PC-3 (cell line): Measurements from ENCODE around the gene HLA-DQA1. TPM values are rescaled to one million over a fixed set of nuclear protein-coding genes. Genes with fewer than 3 reads are reported as not detected.

Source experiments
- ATAC-seq: fragments of 200-7000 bp; cut with Tn5 transposase; 2 replicates; pipeline ENCODE4 v1.9.1; 2020; ENCODE audit warnings: mild to moderate bottlenecking, moderate library complexity
- Bru-seq: library from RNA; stranded (reverse); fragments of 400-500 nt; gene quantifications from one replicate; lab custom pipeline; 2021; lab: Mats Ljungman, UMichigan
- BruChase-seq, 2 experiments: library from RNA; stranded (reverse); fragments of 400-500 nt; gene quantifications; one replicate each; lab custom pipeline; 2021; lab: Mats Ljungman, UMichigan
- BruUV-seq: library from RNA; stranded (reverse); fragments of 400-500 nt; replicated peaks from 2 replicates; lab custom pipeline; 2021; lab: Mats Ljungman, UMichigan
- CTCF ChIA-PET: fragments of 300-600 bp; sonication (Branson Sonifier 250); formaldehyde crosslinking; loops from one replicate; lab custom pipeline; 2022; ENCODE audit warnings: antibody characterized with exemption; lab: Charles Lee
- POLR2A ChIA-PET: fragments of 300-600 bp; sonication (Branson Sonifier 250); formaldehyde crosslinking; loops from one replicate; lab custom pipeline; 2022; ENCODE audit warnings: antibody characterized with exemption; ENCODE audit not compliant: unreplicated experiment; lab: Charles Lee
- DNase-seq: peaks from one replicate; pipeline ENCODE4 v3.0.0-alpha.2; 2015
- H2AFZ ChIP-seq: fragments of 300-600 bp; sonication (generic); 2 replicates; pipeline ENCODE4 v1.6.0; 2016; ENCODE audit warnings: antibody characterized with exemption, low read length
- H3F3A ChIP-seq: fragments of 300-600 bp; sonication (generic); one replicate; pipeline ENCODE4 v1.6.0; 2017; ENCODE audit warnings: antibody characterized with exemption, low read length, control low read depth, mild to moderate bottlenecking; ENCODE audit not compliant: unreplicated experiment
- H3K27ac ChIP-seq: fragments of 300-600 bp; sonication (generic); 2 replicates; pipeline ENCODE4 v1.5.1; 2016; ENCODE audit warnings: mild to moderate bottlenecking, low read length
- H3K27me3 ChIP-seq: fragments of 300-600 bp; sonication (generic); 2 replicates; pipeline ENCODE4 v1.6.1; 2016; ENCODE audit warnings: low read length, mixed read lengths
- H3K36me3 ChIP-seq: fragments of 300-600 bp; sonication (generic); 2 replicates; pipeline ENCODE4 v1.6.1; 2016; ENCODE audit warnings: low read depth, mixed run types, low read length, mixed read lengths
- H3K4me1 ChIP-seq: fragments of 300-600 bp; sonication (generic); 2 replicates; pipeline ENCODE4 v1.5.1; 2016; ENCODE audit warnings: low read length; ENCODE audit not compliant: insufficient read depth
- H3K4me2 ChIP-seq: fragments of 300-600 bp; sonication (generic); 2 replicates; pipeline ENCODE4 v1.6.0; 2016; ENCODE audit warnings: low read length
- H3K4me3 ChIP-seq: fragments of 300-600 bp; sonication (generic); 2 replicates; pipeline ENCODE4 v1.5.1; 2016; ENCODE audit warnings: mild to moderate bottlenecking, low read length, mixed read lengths
- H3K79me2 ChIP-seq: fragments of 300-600 bp; sonication (generic); 2 replicates; pipeline ENCODE4 v1.6.1; 2017; ENCODE audit warnings: low read length, mixed read lengths
- H3K9ac ChIP-seq: fragments of 300-600 bp; sonication (generic); 2 replicates; pipeline ENCODE4 v1.6.0; 2016; ENCODE audit warnings: mild to moderate bottlenecking, low read length
- H3K9me2 ChIP-seq: fragments of 300-600 bp; sonication (generic); replicated peaks from 2 replicates; pipeline ENCODE4 v1.6.1; 2016; ENCODE audit warnings: mixed run types, low read length, mixed read lengths
- H3K9me3 ChIP-seq: fragments of 300-600 bp; sonication (generic); 2 replicates; pipeline ENCODE4 v1.6.1; 2016; ENCODE audit warnings: low read length, mixed read lengths
- H4K20me1 ChIP-seq: fragments of 300-600 bp; sonication (generic); 2 replicates; pipeline ENCODE4 v1.6.1; 2016; ENCODE audit warnings: low read length, mixed read lengths
- EZH2 ChIP-seq: fragments of 300-600 bp; sonication (generic); IDR thresholded peaks from one replicate; pipeline ENCODE4 v1.6.1; 2017; ENCODE audit warnings: antibody characterized with exemption, mild to moderate bottlenecking, low read length; ENCODE audit not compliant: unreplicated experiment
- EZH2phosphoT487 ChIP-seq: fragments of 300-600 bp; sonication (generic); IDR thresholded peaks from 2 replicates; pipeline ENCODE4 v1.6.1; 2018; ENCODE audit warnings: mild to moderate bottlenecking, antibody characterized with exemption, low read length, borderline replicate concordance
- intact Hi-C: fragments of 100-400 bp; cut with micrococcal nuclease; formaldehyde crosslinking; loops from 2 replicates; pipeline ENCODE4 v1.9.0; 2023
- long read RNA-seq: library from polyadenylated mRNA; unstranded; transcript quantifications from one replicate; pipeline ENCODE4 v2.0.0, GENCODE V29; 2021; ENCODE audit not compliant: unreplicated experiment
- total RNA-seq: library from RNA; depleted of rRNA; stranded (reverse); fragments of >200 nt; gene quantifications from 2 replicates; pipeline ENCODE4 v1.2.3, GENCODE V29; 2014; rRNA removed
- TF ChIP-seq, protein P1 (sequence below): fragments of 300-600 bp; sonication (generic); conservative IDR thresholded peaks from 2 replicates; pipeline ENCODE4 v1.5.1; 2017; ENCODE audit warnings: antibody characterized with exemption, low read depth, mild to moderate bottlenecking, low read length

The HLA-DQA1 gene
- total RNA-seq (not detected in 2 replicates), Bru-seq, nascent RNA (not detected), BruChase-seq, experiment 1, labeled RNA remaining after a 6-hour chase (not detected), BruChase-seq, experiment 2, labeled RNA remaining after a 2-hour chase (not detected)
- long read RNA-seq = 0 reads

GRCh38 chr6:32637219-32637880, at the start of gene HLA-DQA1:
Gene HLA-DQA1 (plus strand): TSS chr6:32637406. CDS start chr6:32637459, 53 bp downstream.
- ChIA-PET POLR2A (no interaction called here), CTCF (no interaction called here)
- no peaks in the 10 kb centered on the region for H3K4me1 ChIP-seq
- H2AFZ ChIP-seq = no peak within 1 kb of the TSS
- no peak for ATAC-seq
- no peak within 1 kb of the TSS for H3K27ac ChIP-seq
- no peak within 1 kb of the TSS for H3K4me3 ChIP-seq
- H3K9me2 ChIP-seq = no peaks in the 10 kb centered on the region
- no peak within 1 kb of the TSS for H3K4me2 ChIP-seq
- TF ChIP-seq EZH2 (no peak), EZH2phosphoT487 (no peak)
- TF ChIP-seq, protein P1, sequence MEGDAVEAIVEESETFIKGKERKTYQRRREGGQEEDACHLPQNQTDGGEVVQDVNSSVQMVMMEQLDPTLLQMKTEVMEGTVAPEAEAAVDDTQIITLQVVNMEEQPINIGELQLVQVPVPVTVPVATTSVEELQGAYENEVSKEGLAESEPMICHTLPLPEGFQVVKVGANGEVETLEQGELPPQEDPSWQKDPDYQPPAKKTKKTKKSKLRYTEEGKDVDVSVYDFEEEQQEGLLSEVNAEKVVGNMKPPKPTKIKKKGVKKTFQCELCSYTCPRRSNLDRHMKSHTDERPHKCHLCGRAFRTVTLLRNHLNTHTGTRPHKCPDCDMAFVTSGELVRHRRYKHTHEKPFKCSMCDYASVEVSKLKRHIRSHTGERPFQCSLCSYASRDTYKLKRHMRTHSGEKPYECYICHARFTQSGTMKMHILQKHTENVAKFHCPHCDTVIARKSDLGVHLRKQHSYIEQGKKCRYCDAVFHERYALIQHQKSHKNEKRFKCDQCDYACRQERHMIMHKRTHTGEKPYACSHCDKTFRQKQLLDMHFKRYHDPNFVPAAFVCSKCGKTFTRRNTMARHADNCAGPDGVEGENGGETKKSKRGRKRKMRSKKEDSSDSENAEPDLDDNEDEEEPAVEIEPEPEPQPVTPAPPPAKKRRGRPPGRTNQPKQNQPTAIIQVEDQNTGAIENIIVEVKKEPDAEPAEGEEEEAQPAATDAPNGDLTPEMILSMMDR = no peak
- intact Hi-C loops = no loop called here
- H3K27me3 ChIP-seq = peaks cover 45% of the 10 kb centered on the region
- no peaks in the 10 kb centered on the region for H4K20me1 ChIP-seq
- BruUV-seq = no TSS peak
- peak; percentile 7 for DNase-seq
- H3K36me3 ChIP-seq = no peaks in the 10 kb centered on the region
- no peaks in the 10 kb centered on the region for H3K9me3 ChIP-seq
- H3F3A ChIP-seq = no peaks in the 10 kb centered on the region
- no peak within 1 kb of the TSS for H3K9ac ChIP-seq
- no peaks in the 10 kb centered on the region for H3K79me2 ChIP-seq

GRCh38 chr6:32588156-32588555, 49.0 kb upstream of the HLA-DQA1 start:
- intact Hi-C loops = no loop called here
- no peak overlapping the region for H2AFZ ChIP-seq

More at GRCh38 chr6:32588156-32588555, 49.0 kb upstream of the HLA-DQA1 start:
- Histone ChIP-seq H3K9ac (no peak overlapping the region), H3K36me3 (no peaks in the 10 kb centered on the region), H3F3A (no peaks in the 10 kb centered on the region), H3K9me3 (no peaks in the 10 kb centered on the region), H3K27me3 (no peaks in the 10 kb centered on the region), H3K4me1 (no peaks in the 10 kb centered on the region), H4K20me1 (no peaks in the 10 kb centered on the region), H3K9me2 (no peaks in the 10 kb centered on the region), H3K4me3 (no peak overlapping the region), H3K4me2 (no peak overlapping the region), H3K27ac (no peak overlapping the region), H3K79me2 (no peaks in the 10 kb centered on the region)
- POLR2A ChIA-PET = no interaction called here
- no peak for TF ChIP-seq EZH2
- no peak for TF ChIP-seq EZH2phosphoT487
- TF ChIP-seq, protein P1 = no peak
- no peak for DNase-seq
- ATAC-seq = no peak
- CTCF ChIA-PET = no interaction called here
- BruUV-seq = no TSS peak
